Endothelial cell of umbilical vein (primary cell): Measurements from ENCODE around the gene EML6. TPM values are rescaled to one million over a fixed set of nuclear protein-coding genes. Genes with fewer than 3 reads are reported as not detected.

ENCODE experiments used
- BruUV-seq: library from RNA; stranded (reverse); fragments of 400-500 nt; replicated peaks from 2 replicates; lab custom pipeline; 2021; lab: Mats Ljungman, UMichigan
- CTCF ChIA-PET: fragments of 300-600, 350-600 bp; sonication (Branson Sonifier 250); formaldehyde crosslinking; loops from one replicate; lab custom pipeline; 2021; ENCODE audit warnings: antibody characterized with exemption, inconsistent platforms; lab: Charles Lee
- POLR2A ChIA-PET: fragments of 300-600, 350-600 bp; sonication (Branson Sonifier 250); formaldehyde crosslinking; loops from one replicate; lab custom pipeline; 2021; ENCODE audit warnings: antibody characterized with exemption, inconsistent platforms; lab: Charles Lee
- DNase-seq: peaks from one replicate; pipeline ENCODE4 v3.0.0-alpha.2; 2011; ENCODE audit warnings: low read depth, low spot score
- FAIRE-seq: peaks from 2 replicates; lab custom pipeline; 2011; peaks lifted over from hg19 to GRCh38; lab: Jason Lieb, UNC
- H2AFZ ChIP-seq: 2 replicates; pipeline ENCODE4 v1.6.0; 2012; ENCODE audit warnings: low read depth, low read length, control low read depth, inconsistent platforms
- H3K27ac ChIP-seq: 2 replicates; pipeline ENCODE4 v1.5.1; 2011; ENCODE audit warnings: low read depth, mild to moderate bottlenecking, control low read depth, low read length, moderate library complexity; ENCODE audit not compliant: insufficient read depth
- H3K27me3 ChIP-seq, 2 experiments: 2 replicates each; pipeline versions ENCODE4 v1.6.0 to v1.6.1; 2011; ENCODE audit warnings: low read length in 2 of 2, mixed read lengths in 1 of 2; ENCODE audit not compliant: control insufficient read depth in 2 of 2, insufficient read depth in 2 of 2
- H3K36me3 ChIP-seq, 2 experiments: 2 replicates in 1 of 2; 3 replicates in 1 of 2; pipeline ENCODE4 v1.5.1; 2011; ENCODE audit warnings: low read length in 2 of 2, mild to moderate bottlenecking in 1 of 2, moderate library complexity in 1 of 2; ENCODE audit not compliant: control insufficient read depth in 2 of 2, insufficient read depth in 2 of 2; ENCODE audit errors: extremely low read depth in 1 of 2
- H3K4me1 ChIP-seq: 3 replicates; pipeline ENCODE4 v1.5.1; 2011; ENCODE audit warnings: mild to moderate bottlenecking, low read length; ENCODE audit not compliant: control insufficient read depth, insufficient read depth; ENCODE audit errors: extremely low read depth
- H3K4me2 ChIP-seq: 2 replicates; pipeline ENCODE4 v1.6.1; 2011; ENCODE audit warnings: low read length, control low read depth, mixed read lengths; ENCODE audit not compliant: insufficient read depth
- H3K4me3 ChIP-seq, 3 experiments: fragments of 200-600 bp in 1 of 3; sonication (generic), shearing (Covaris generic) in 1 of 3; replicated peaks in 1 of 3; 2 replicates each; pipeline ENCODE4 v1.5.1; 2011 to 2016; ENCODE audit warnings: control low read depth in 3 of 3, low read length in 3 of 3, mild to moderate bottlenecking in 2 of 3, inconsistent platforms in 1 of 3, low read depth in 1 of 3, moderate library complexity in 1 of 3; ENCODE audit not compliant: insufficient read depth in 1 of 3
- H3K79me2 ChIP-seq: 2 replicates; pipeline ENCODE4 v1.6.0; 2012; ENCODE audit warnings: low read length, inconsistent platforms; ENCODE audit not compliant: control insufficient read depth, insufficient read depth
- H3K9ac ChIP-seq: replicated peaks from 2 replicates; pipeline ENCODE3; 2011; ENCODE audit warnings: low read length, control low read depth; ENCODE audit not compliant: insufficient read depth; ENCODE audit errors: extremely low read depth
- H3K9me1 ChIP-seq: replicated peaks from 3 replicates; pipeline ENCODE4 v1.6.0; 2011; ENCODE audit warnings: mild to moderate bottlenecking, low read length; ENCODE audit not compliant: control insufficient read depth, insufficient read depth; ENCODE audit errors: extremely low read depth
- H3K9me3 ChIP-seq: replicated peaks from 2 replicates; pipeline ENCODE4 v1.5.1; 2012; ENCODE audit warnings: low read length, inconsistent platforms; ENCODE audit not compliant: control insufficient read depth, insufficient read depth
- H4K20me1 ChIP-seq: replicated peaks from 2 replicates; pipeline ENCODE3; 2011; ENCODE audit warnings: mild to moderate bottlenecking, low read length; ENCODE audit not compliant: control insufficient read depth, insufficient read depth; ENCODE audit errors: extremely low read depth
- EZH2 ChIP-seq: IDR thresholded peaks from 2 replicates; pipeline ENCODE4 v1.6.1; 2012; ENCODE audit warnings: borderline replicate concordance, low read depth, mild to moderate bottlenecking, moderate library complexity, low read length, inconsistent platforms; ENCODE audit not compliant: severe bottlenecking
- FOS ChIP-seq: IDR thresholded peaks from 2 replicates; pipeline ENCODE4 v1.6.1; 2011; ENCODE audit warnings: mild to moderate bottlenecking, low read length, moderate library complexity, borderline replicate concordance; ENCODE audit not compliant: insufficient read depth
- GATA2 ChIP-seq: IDR thresholded peaks from 2 replicates; pipeline ENCODE4 v1.7.0; 2011; ENCODE audit warnings: low read depth, mild to moderate bottlenecking, moderate library complexity, mixed read lengths, low read length; ENCODE audit not compliant: insufficient read length, insufficient read depth
- JUN ChIP-seq: IDR thresholded peaks from 2 replicates; pipeline ENCODE4 v1.6.1; 2011; ENCODE audit warnings: borderline replicate concordance, low read depth; ENCODE audit not compliant: insufficient read length, insufficient read depth
- MAX ChIP-seq: IDR thresholded peaks from 2 replicates; pipeline ENCODE4 v1.6.1; 2011; ENCODE audit not compliant: insufficient read depth, insufficient read length
- MYC ChIP-seq: IDR thresholded peaks from one replicate; pipeline ENCODE4 v1.6.1; 2011; ENCODE audit warnings: mild to moderate bottlenecking, low read depth, low read length
- POLR2A ChIP-seq: IDR thresholded peaks from 2 replicates; pipeline ENCODE4 v1.6.1; 2012; ENCODE audit warnings: low read depth, mild to moderate bottlenecking, control low read depth, low read length
- POLR2AphosphoS5 ChIP-seq: IDR thresholded peaks from 2 replicates; pipeline ENCODE4 v1.6.1; 2012; ENCODE audit warnings: low read depth, mild to moderate bottlenecking, control low read depth, low read length, moderate library complexity; ENCODE audit not compliant: insufficient read depth
- dilution Hi-C: fragments of 300-500 bp; cut with MboI; formaldehyde crosslinking; loops from one replicate; pipeline ENCODE4 v1.15.0; 2019; ENCODE audit warnings: low sequenced_read_pairs; ENCODE audit not compliant: extremely low pct_ligation_motif_present
- intact Hi-C: fragments of 100-400 bp; cut with micrococcal nuclease; formaldehyde crosslinking; loops from one replicate; pipeline ENCODE4 v1.10.0; 2022
- polyA plus RNA-seq, 4 experiments: library from polyadenylated mRNA; depleted of rRNA in 3 of 4; stranded (reverse) in 3 of 4; unstranded in 1 of 4; fragments of >200 nt; gene quantifications; 2 replicates each; pipeline versions ENCODE4 v1.2.1 to v1.2.3, GENCODE V29; 2011 to 2012; ENCODE audit warnings: missing spikeins in 1 of 4
- total RNA-seq: library from RNA; stranded (reverse); gene quantifications from 2 replicates; pipeline ENCODE4 v1.2.3, GENCODE V29; 2021
- TF ChIP-seq, protein P1 (sequence below), 2 donors: IDR thresholded peaks; 1 replicate in 1 of 2; 2 replicates in 1 of 2; pipeline ENCODE4 v1.5.1; 2011; ENCODE audit warnings: low read length in 2 of 2, mild to moderate bottlenecking in 2 of 2, moderate library complexity in 2 of 2, control low read depth in 1 of 2, inconsistent platforms in 1 of 2, low read depth in 1 of 2; ENCODE audit not compliant: insufficient read depth in 1 of 2; ENCODE audit errors: extremely low read depth in 1 of 2

The EML6 gene
- total and polyA plus RNA-seq, 2 donors (not counting 3 experiments of a cell fraction or from before 2014, with no cell fraction given), result 0.79 to 2.1 TPM

DNA sequence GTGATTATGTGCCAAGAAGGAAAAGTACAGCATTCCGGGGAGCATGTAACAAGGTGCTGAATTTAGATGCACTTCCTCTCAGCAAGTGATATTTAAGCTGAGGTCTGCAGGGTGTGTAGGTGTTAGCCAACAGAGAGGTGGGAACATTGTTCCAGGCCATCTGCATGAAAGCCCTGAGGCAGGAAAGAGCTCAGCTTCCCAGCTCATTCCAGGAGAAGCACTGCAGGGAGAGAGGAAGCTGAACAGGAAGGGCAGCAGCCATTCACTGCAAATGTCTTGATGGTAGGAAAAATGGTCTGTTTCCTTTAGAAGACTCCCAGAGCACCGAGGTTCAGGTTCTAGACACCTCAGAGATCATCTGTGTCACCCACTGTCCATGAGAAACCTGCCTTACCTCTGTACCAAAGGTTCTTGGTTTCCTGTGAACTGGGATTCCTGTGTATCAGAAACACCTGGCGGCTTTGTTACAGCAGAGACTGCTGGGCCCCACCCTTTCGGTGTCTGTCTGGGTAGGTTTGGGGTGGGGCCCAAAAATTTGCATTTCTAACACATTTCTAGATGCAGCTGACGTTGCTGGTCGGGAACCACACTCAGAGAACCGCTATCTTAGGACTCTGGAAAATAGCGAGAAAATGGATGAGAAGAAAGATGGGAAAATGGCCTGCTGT lies 242.8 kb downstream of the EML6 start:
- ChIA-PET CTCF (interaction anchor here (0.6 to 3.1 kb wide), 5 partner anchors 12 to 301 kb away, joined by 3 to 14 read pairs (median 4); no protein-coding TSS in a partner anchor), POLR2A (no interaction called here)
- intact Hi-C loops (loop anchor here (2.0 kb wide), 1 partner anchor 203 kb away; no protein-coding TSS in a partner anchor), dilution Hi-C loops (no loop called here)
- Histone ChIP-seq H3K9me3 (no peaks in the 10 kb centered on the region), H3K9ac (no peak overlapping the region), H3K27ac (no peak overlapping the region), H3K4me2 (no peak overlapping the region), H3K27me3 (no peaks in the 10 kb centered on the region), H3K36me3 (peaks cover 3 to 15% of the 10 kb centered on the region in 2 experiments), H4K20me1 (no peaks in the 10 kb centered on the region), H3K4me3 (no peak overlapping the region), H3K9me1 (no peaks in the 10 kb centered on the region), H3K4me1 (peaks cover 16% of the 10 kb centered on the region), H3K79me2 (peaks cover 12% of the 10 kb centered on the region), H2AFZ (no peak overlapping the region)
- TF ChIP-seq JUN (no peak), EZH2 (no peak), MAX (no peak), FOS (no peak), POLR2A (no peak), POLR2AphosphoS5 (no peak), GATA2 (no peak), MYC (no peak)
- TF ChIP-seq, protein P1, sequence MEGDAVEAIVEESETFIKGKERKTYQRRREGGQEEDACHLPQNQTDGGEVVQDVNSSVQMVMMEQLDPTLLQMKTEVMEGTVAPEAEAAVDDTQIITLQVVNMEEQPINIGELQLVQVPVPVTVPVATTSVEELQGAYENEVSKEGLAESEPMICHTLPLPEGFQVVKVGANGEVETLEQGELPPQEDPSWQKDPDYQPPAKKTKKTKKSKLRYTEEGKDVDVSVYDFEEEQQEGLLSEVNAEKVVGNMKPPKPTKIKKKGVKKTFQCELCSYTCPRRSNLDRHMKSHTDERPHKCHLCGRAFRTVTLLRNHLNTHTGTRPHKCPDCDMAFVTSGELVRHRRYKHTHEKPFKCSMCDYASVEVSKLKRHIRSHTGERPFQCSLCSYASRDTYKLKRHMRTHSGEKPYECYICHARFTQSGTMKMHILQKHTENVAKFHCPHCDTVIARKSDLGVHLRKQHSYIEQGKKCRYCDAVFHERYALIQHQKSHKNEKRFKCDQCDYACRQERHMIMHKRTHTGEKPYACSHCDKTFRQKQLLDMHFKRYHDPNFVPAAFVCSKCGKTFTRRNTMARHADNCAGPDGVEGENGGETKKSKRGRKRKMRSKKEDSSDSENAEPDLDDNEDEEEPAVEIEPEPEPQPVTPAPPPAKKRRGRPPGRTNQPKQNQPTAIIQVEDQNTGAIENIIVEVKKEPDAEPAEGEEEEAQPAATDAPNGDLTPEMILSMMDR (IDR thresholded peaks at IDR 0.05; ENCODE audit: extremely low read depth in 1 of 2, insufficient read depth in 1 of 2, low read depth in 1 of 2, low read length in 2 of 2), result no peak
- BruUV-seq, result no TSS peak
- FAIRE-seq (peak; percentile 67), DNase-seq (peak; percentile 47)
